Neural progenitor cell (in vitro differentiated cells): ENCODE results near the gene DUS3L. TPM values are rescaled to one million over a fixed set of nuclear protein-coding genes. Genes with fewer than 3 reads are reported as not detected.

Source experiments
- DNase-seq: peaks from one replicate; pipeline ENCODE4 v3.0.0-alpha.2; 2016; ENCODE audit warnings: low spot score
- H2AFZ ChIP-seq: fragments of 200-600 bp; sonication (generic); replicated peaks from 2 replicates; pipeline ENCODE4 v1.6.1; 2016; ENCODE audit warnings: antibody characterized with exemption
- H3F3A ChIP-seq: fragments of 200-600 bp; sonication (generic); 2 replicates; pipeline ENCODE4 v1.6.1; 2016; ENCODE audit warnings: antibody characterized with exemption, low read depth
- H3K27ac ChIP-seq: fragments of 200-600 bp; sonication (generic); 2 replicates; pipeline ENCODE4 v1.5.1; 2016; ENCODE audit warnings: mild to moderate bottlenecking
- H3K27me3 ChIP-seq: fragments of 200-600 bp; sonication (generic); 2 replicates; pipeline ENCODE4 v1.6.1; 2016; ENCODE audit warnings: mild to moderate bottlenecking, moderate library complexity
- H3K36me3 ChIP-seq: fragments of 200-600 bp; sonication (generic); 2 replicates; pipeline ENCODE4 v1.5.1; 2016
- H3K4me1 ChIP-seq: fragments of 200-600 bp; sonication (generic); 2 replicates; pipeline ENCODE4 v1.6.1; 2016; ENCODE audit warnings: mixed run types
- H3K4me2 ChIP-seq: fragments of 200-600 bp; sonication (generic); 2 replicates; pipeline ENCODE4 v1.6.1; 2016
- H3K4me3 ChIP-seq: fragments of 200-600 bp; sonication (generic); 2 replicates; pipeline ENCODE4 v1.5.1; 2016
- H3K79me2 ChIP-seq: fragments of 200-600 bp; sonication (generic); 2 replicates; pipeline ENCODE4 v1.6.1; 2016; ENCODE audit warnings: low read depth
- H3K9ac ChIP-seq: fragments of 200-600 bp; sonication (generic); 2 replicates; pipeline ENCODE4 v1.6.1; 2016
- H3K9me3 ChIP-seq: fragments of 200-600 bp; sonication (generic); 2 replicates; pipeline ENCODE4 v1.5.1; 2016; ENCODE audit warnings: low read depth
- H4K20me1 ChIP-seq: fragments of 200-600 bp; sonication (generic); 2 replicates; pipeline ENCODE4 v1.6.1; 2016; ENCODE audit warnings: low read depth
- H3K27ac Mint-ChIP-seq: 3 replicates; pipeline ENCODE4 v1.8.0; 2021; ENCODE audit warnings: mixed read lengths
- H3K27me3 Mint-ChIP-seq: 2 replicates; pipeline ENCODE4 v1.8.0; 2022; ENCODE audit warnings: low read depth, mild to moderate bottlenecking, inconsistent platforms, moderate library complexity, mixed read lengths; ENCODE audit not compliant: insufficient read depth
- H3K36me3 Mint-ChIP-seq: 3 replicates; pipeline ENCODE4 v1.8.0; 2021; ENCODE audit warnings: mixed read lengths
- H3K4me1 Mint-ChIP-seq: 3 replicates; pipeline ENCODE4 v1.8.0; 2021; ENCODE audit warnings: mixed read lengths
- H3K4me3 Mint-ChIP-seq: 3 replicates; pipeline ENCODE4 v1.8.0; 2021; ENCODE audit warnings: mild to moderate bottlenecking, moderate library complexity, mixed read lengths
- H3K9me3 Mint-ChIP-seq: 3 replicates; pipeline ENCODE4 v1.8.0; 2020; ENCODE audit warnings: mixed read lengths
- CTCF ChIP-seq: fragments of 200-600 bp; sonication (generic); IDR thresholded peaks from 2 replicates; pipeline ENCODE4 v1.5.1; 2017; ENCODE audit warnings: antibody characterized with exemption, mild to moderate bottlenecking
- EZH2 ChIP-seq: fragments of 200-600 bp; sonication (generic); IDR thresholded peaks from 2 replicates; pipeline ENCODE4 v1.6.1; 2017; ENCODE audit warnings: antibody characterized with exemption, mild to moderate bottlenecking, moderate library complexity
- EZH2phosphoT487 ChIP-seq: fragments of 200-600 bp; sonication (generic); IDR thresholded peaks from 2 replicates; pipeline ENCODE4 v1.6.1; 2017; ENCODE audit warnings: antibody characterized with exemption
- total RNA-seq: library from RNA; depleted of rRNA; stranded (reverse); fragments of >200 nt; gene quantifications from 2 replicates; pipeline ENCODE4 v1.2.3, GENCODE V29; 2015; ENCODE audit warnings: low replicate concordance

Gene DUS3L
- total RNA-seq, 1 donor from 2014 or later, result 20.7 TPM

- Mint-ChIP-seq H3K27ac (no peak overlapping the region), H3K4me3 (peak overlapping the region; percentile 99), H3K4me1 (peaks cover 13% of the 10 kb centered on the region), H3K9me3 (no peaks in the 10 kb centered on the region), H3K36me3 (peaks cover 15% of the 10 kb centered on the region), H3K27me3 (peaks cover 16% of the 10 kb centered on the region)
- Histone ChIP-seq H3K4me3 (no peak overlapping the region), H3F3A (peaks cover 17% of the 10 kb centered on the region), H3K79me2 (peaks cover 2% of the 10 kb centered on the region), H3K4me1 (no peaks in the 10 kb centered on the region), H2AFZ (no peak overlapping the region), H3K27me3 (no peaks in the 10 kb centered on the region), H4K20me1 (no peaks in the 10 kb centered on the region), H3K27ac (no peak overlapping the region), H3K4me2 (no peak overlapping the region), H3K9me3 (no peaks in the 10 kb centered on the region), H3K36me3 (no peaks in the 10 kb centered on the region), H3K9ac (no peak overlapping the region)
- DNase-seq, result no peak
- no peak for TF ChIP-seq EZH2
- no peak for TF ChIP-seq CTCF
- TF ChIP-seq EZH2phosphoT487, result no peak
These were observed 1.6 kb downstream of the DUS3L start for GRCh38 chr19:5789351-5789761.

DNA sequence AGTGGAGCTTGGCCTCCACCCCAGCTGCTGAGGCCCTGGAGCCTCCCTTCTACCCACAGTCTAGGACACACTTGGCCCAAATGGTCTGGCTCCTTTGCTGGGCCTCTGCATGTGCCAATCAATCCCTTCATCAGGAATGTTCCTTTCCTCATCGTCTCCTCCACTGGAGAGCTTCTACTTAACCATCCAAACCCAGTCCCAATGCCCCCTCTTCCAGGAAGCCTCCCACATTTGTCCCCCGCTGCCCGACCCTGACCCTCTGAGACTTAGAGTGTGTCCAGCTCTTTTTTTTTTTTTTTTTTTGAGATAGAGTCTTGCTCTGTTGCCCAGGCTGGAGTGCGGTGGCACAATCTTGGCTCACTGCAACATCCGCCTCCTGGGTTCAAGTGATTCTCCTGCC, 2.5 kb downstream of the DUS3L start:
- H3K4me2 ChIP-seq, result no peak overlapping the region
- no peak overlapping the region for H3K9ac ChIP-seq
- no peak for DNase-seq
- Mint-ChIP-seq H3K27ac (no peak overlapping the region), H3K4me1 (peaks cover 13% of the 10 kb centered on the region), H3K27me3 (peaks cover 19% of the 10 kb centered on the region), H3K9me3 (no peaks in the 10 kb centered on the region), H3K36me3 (peaks cover 15% of the 10 kb centered on the region), H3K4me3 (peak overlapping the region; percentile 67)
- no peak overlapping the region for H3K27ac ChIP-seq
- no peaks in the 10 kb centered on the region for H4K20me1 ChIP-seq
- TF ChIP-seq EZH2 (no peak), CTCF (no peak), EZH2phosphoT487 (no peak)
- no peaks in the 10 kb centered on the region for H3K9me3 ChIP-seq
- H3K4me1 ChIP-seq, result no peaks in the 10 kb centered on the region
- peaks cover 16% of the 10 kb centered on the region for H3F3A ChIP-seq
- H3K4me3 ChIP-seq, result no peak overlapping the region
- H3K36me3 ChIP-seq, result no peaks in the 10 kb centered on the region
- H2AFZ ChIP-seq, result no peak overlapping the region
- H3K27me3 ChIP-seq, result no peaks in the 10 kb centered on the region
- peaks cover 2% of the 10 kb centered on the region for H3K79me2 ChIP-seq

DNA sequence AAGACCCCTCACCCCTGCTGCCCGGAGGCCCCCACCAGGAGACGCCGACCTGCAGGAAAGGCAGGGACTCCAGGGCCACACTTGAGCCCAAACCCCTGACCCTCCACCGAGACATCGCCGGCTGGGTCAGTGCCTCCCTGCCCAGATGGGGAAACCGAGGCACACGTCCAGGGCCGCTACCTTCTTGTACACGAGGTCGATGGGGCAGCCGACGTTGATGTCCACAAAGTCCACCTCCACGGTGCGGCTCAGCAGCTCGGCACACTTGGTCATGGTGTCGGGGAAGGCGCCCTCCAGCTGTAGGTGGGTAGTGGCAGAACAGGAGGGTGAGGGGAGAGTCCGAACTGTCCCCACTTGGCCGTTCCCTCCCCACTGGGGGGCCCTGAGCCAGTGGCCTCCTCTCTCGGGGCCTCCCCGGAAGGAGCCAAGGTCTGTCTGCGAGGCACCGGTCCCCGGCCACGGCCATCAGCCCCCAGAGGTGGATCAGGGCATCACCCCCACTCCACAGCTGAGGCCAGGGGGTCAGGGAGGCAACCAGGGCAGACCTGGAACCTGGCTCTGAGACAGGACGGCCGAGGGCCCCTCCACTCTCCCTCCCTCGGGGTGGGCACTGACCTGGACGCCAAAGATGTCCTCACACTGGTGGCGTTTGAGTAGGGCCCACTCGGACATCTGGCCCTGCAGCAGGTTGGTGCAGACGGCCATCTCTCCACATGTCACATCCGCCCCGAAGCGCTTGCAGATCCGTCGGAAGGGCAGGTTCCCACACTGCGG, 3.4 kb downstream of the DUS3L start:
- Mint-ChIP-seq H3K4me3 (no peak overlapping the region), H3K9me3 (no peaks in the 10 kb centered on the region), H3K36me3 (peaks cover 15% of the 10 kb centered on the region), H3K27ac (no peak overlapping the region), H3K4me1 (peaks cover 10% of the 10 kb centered on the region), H3K27me3 (peaks cover 17% of the 10 kb centered on the region)
- no peaks in the 10 kb centered on the region for H3K36me3 ChIP-seq
- H3K27ac ChIP-seq, result no peak overlapping the region
- no peaks in the 10 kb centered on the region for H4K20me1 ChIP-seq
- H3K27me3 ChIP-seq, result no peaks in the 10 kb centered on the region
- H3K4me1 ChIP-seq, result no peaks in the 10 kb centered on the region
- no peak overlapping the region for H3K4me2 ChIP-seq
- H3K9ac ChIP-seq, result no peak overlapping the region
- no peaks in the 10 kb centered on the region for H3K9me3 ChIP-seq
- H3F3A ChIP-seq, result peaks cover 13% of the 10 kb centered on the region
- peaks cover 2% of the 10 kb centered on the region for H3K79me2 ChIP-seq
- no peak overlapping the region for H2AFZ ChIP-seq
- no peak overlapping the region for H3K4me3 ChIP-seq
- no peak for TF ChIP-seq EZH2phosphoT487
- TF ChIP-seq EZH2, result no peak
- no peak for TF ChIP-seq CTCF
- no peak for DNase-seq
